Thyroid gland (tissue), 4 donors: ENCODE measurements around the gene GGT1. TPM values are rescaled to one million over a fixed set of nuclear protein-coding genes. Genes with fewer than 3 reads are reported as not detected.
A peak's percentile ranks its signal among the peaks of the same experiment; 100 is the strongest.

Experiments used
- DNase-seq, 2 donors: peaks; one replicate each; pipeline ENCODE4 v3.0.0-alpha.2; 2019
- H3K27ac ChIP-seq, 3 donors: fragments of 200-600 bp; sonication (generic); 1 replicate in 2 of 3; 2 replicates in 1 of 3; pipeline ENCODE4 v1.5.1; 2016 to 2019; ENCODE audit warnings: mild to moderate bottlenecking in 1 of 3, moderate library complexity in 1 of 3
- H3K27me3 ChIP-seq: fragments of 200-600 bp; sonication (generic); one replicate; pipeline ENCODE4 v1.5.1; 2019
- H3K36me3 ChIP-seq, 2 donors: fragments of 200-600 bp; sonication (generic); one replicate each; pipeline ENCODE4 v1.5.1; 2016 to 2019
- H3K4me1 ChIP-seq, 2 donors: fragments of 200-600 bp; sonication (generic); one replicate each; pipeline ENCODE4 v1.5.1; 2017 to 2019
- H3K4me3 ChIP-seq, 3 donors: fragments of 200-600 bp; sonication (generic); replicated peaks in 1 of 3; 1 replicate in 2 of 3; 2 replicates in 1 of 3; pipeline ENCODE4 v1.5.1; 2016; ENCODE audit warnings: mild to moderate bottlenecking in 1 of 3
- H3K9me3 ChIP-seq: fragments of 200-600 bp; sonication (generic); one replicate; pipeline ENCODE4 v1.5.1; 2017
- CTCF ChIP-seq, 6 experiments: fragments of 200-600 bp in 3 of 6; fragments of 450-650 bp in 3 of 6; sonication (generic) in 3 of 6; IDR thresholded peaks; one replicate each; pipeline ENCODE4 v1.5.1; 2016 to 2019; ENCODE audit warnings: antibody characterized with exemption in 6 of 6, mild to moderate bottlenecking in 2 of 6, inconsistent platforms in 1 of 6, moderate library complexity in 1 of 6
- POLR2A ChIP-seq, 2 donors: fragments of 450-650 bp; IDR thresholded peaks; one replicate each; pipeline ENCODE4 v1.6.1; 2017; ENCODE audit warnings: antibody characterized with exemption in 2 of 2, mild to moderate bottlenecking in 2 of 2, moderate library complexity in 1 of 2
- WGBS, 2 donors: methylation state at CpG; one replicate each; pipeline ENCODE4 v1.1.5; 2017; 5-methylcytosine and 5-hydroxymethylcytosine counted together
- intact Hi-C: fragments of 100-400 bp; cut with DNase I; formaldehyde crosslinking; loops from one replicate; pipeline ENCODE4 v1.15.1; 2023
- total RNA-seq, 4 donors: library from RNA; depleted of rRNA; stranded (reverse); fragments of >200 nt; gene quantifications; one replicate each; pipeline ENCODE4 v1.2.3, GENCODE V29; 2016

GGT1 gene
- total RNA-seq, 4 donors from 2014 or later, result 15.5 to 20.7 (median 18.2) TPM

DNA sequence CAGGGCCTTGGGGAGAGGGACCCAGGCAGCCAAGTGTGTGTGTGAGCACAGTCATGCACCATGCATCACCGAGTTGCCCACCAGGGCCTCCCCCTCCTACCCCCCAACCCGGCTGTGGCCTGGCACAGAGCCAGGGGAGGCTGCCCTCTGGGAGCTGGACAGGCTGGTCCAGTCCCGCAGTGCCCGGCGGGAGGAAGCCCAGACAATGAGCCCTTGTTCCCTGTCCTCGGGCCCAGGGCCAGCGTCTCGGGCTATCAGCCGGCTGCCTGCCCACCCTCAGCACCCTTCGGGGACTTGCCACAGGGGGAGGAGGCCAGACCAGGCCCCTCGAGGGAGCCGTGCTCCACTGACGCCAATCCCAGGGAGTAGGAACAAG is 14.6 kb upstream of the GGT1 start:
- peak overlapping the region; percentile 34 to 77 (median 72) for H3K27ac ChIP-seq
- intact Hi-C loops, result no loop called here

DNA sequence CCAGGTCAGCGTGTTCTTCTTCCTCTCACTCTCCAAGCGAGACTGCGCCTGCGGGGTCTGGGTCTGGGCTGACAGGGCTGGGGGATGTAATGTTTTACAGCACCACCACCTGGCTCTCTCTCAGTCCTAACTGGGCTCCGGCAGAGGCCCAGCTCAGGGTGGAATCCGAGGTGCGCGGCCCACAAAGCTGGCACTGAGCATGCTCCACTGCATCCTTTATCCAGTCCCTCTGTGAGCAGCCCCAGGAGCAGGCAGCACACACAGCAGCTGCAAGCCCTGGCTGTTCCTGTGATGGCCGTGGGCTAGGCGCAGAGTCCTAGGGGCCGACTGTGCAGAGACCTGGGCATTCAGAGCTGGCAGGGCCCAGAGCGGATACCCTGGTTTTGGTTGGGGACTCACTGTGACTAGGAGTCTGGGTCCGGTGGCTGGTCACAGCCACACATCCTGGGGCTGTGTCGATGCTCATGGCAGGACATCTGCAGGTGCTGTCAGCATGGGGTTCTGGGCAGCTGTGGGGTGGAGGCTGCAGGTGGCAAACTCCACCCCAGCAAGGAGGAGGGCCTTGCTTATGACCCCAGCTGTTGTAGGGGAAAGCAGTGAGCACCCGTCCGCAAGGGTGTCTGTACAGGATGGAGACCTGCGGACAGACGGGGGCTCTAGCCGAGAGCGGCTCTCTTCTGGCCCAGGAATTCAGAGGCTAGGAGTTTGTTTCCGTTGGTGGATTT is 14.1 kb upstream of the GGT1 start:
- no peak for TF ChIP-seq CTCF (IDR thresholded peaks at IDR 0.05)
- TF ChIP-seq POLR2A (IDR thresholded peaks at IDR 0.05), result no peak
- no peak overlapping the region for H3K4me3 ChIP-seq
- H3K9me3 ChIP-seq, result no peaks in the 10 kb centered on the region
- WGBS, 2 donors, result 77 to 80% methylated on average over 11 to 18 of the region's 21 CpGs
- no peak for DNase-seq
- no peaks in the 10 kb centered on the region for H3K27me3 ChIP-seq
- peak overlapping the region; percentile 34 to 77 (median 72) for H3K27ac ChIP-seq
- peaks cover 35 to 46% of the 10 kb centered on the region in 2 donors for H3K4me1 ChIP-seq
- intact Hi-C loops, result no loop called here
- peaks cover 0 to 4% of the 10 kb centered on the region in 2 donors for H3K36me3 ChIP-seq

More for the DNA sequence above, 14.6 kb upstream of the GGT1 start:
- peaks cover 0 to 4% of the 10 kb centered on the region in 2 donors for H3K36me3 ChIP-seq
- DNase-seq, result peak; percentile 91 to 96
- H3K27me3 ChIP-seq, result no peaks in the 10 kb centered on the region
- H3K4me1 ChIP-seq, result peaks cover 35 to 46% of the 10 kb centered on the region in 2 donors
- no peak overlapping the region for H3K4me3 ChIP-seq
- 17 to 37% methylated on average over 1 to 10 of the region's 13 CpGs for WGBS, 2 donors
- H3K9me3 ChIP-seq, result no peaks in the 10 kb centered on the region
- no peak for TF ChIP-seq CTCF (IDR thresholded peaks at IDR 0.05)
- no peak for TF ChIP-seq POLR2A (IDR thresholded peaks at IDR 0.05)

DNA sequence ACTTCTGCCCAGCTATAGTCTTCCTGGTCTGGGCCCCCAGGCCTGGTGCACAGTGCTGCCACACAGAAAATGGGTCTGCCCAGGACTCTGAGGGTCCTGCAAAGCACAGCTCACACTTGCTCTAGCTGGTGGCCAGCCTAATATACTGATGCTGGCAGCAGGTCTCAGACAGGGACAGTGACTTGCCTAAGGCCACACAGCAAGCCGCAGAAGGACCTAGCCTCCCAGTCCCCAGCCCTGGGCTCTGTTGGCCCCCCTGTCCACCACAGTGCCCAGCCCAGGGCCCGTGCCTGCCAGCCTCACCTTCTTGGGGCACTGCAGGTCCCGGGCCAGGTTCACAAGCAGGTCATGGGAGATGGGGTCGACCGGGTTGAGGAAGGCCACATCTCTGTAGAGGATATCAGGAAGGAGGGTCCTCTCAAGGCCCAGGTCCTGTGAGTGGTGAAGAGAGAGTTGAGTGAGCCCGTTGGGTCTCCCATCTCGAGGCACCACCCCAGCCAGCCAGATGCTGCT is 13.4 kb upstream of the GGT1 start:
- peaks cover 36 to 46% of the 10 kb centered on the region in 2 donors for H3K4me1 ChIP-seq
- TF ChIP-seq CTCF (IDR thresholded peaks at IDR 0.05), result no peak
- TF ChIP-seq POLR2A (IDR thresholded peaks at IDR 0.05), result no peak
- peaks cover 0 to 4% of the 10 kb centered on the region in 2 donors for H3K36me3 ChIP-seq
- H3K27me3 ChIP-seq, result no peaks in the 10 kb centered on the region
- no peak for DNase-seq
- 93 to 95% methylated on average over 3 to 7 of the region's 7 CpGs for WGBS, 2 donors
- intact Hi-C loops, result no loop called here
- H3K27ac ChIP-seq, result peak overlapping the region in 1 of 3 donors; percentile 72
- no peaks in the 10 kb centered on the region for H3K9me3 ChIP-seq
- H3K4me3 ChIP-seq, result no peak overlapping the region

- 97 to 98% methylated on average over 12 of the region's 12 CpGs for WGBS, 2 donors
- H3K27me3 ChIP-seq, result no peaks in the 10 kb centered on the region
- H3K4me3 ChIP-seq, result no peak overlapping the region
- intact Hi-C loops, result no loop called here
- peaks cover 0 to 4% of the 10 kb centered on the region in 2 donors for H3K36me3 ChIP-seq
- no peak for DNase-seq
- TF ChIP-seq CTCF (IDR thresholded peaks at IDR 0.05) (no peak), POLR2A (IDR thresholded peaks at IDR 0.05) (no peak)
- H3K4me1 ChIP-seq, result peaks cover 43 to 56% of the 10 kb centered on the region in 2 donors
- H3K9me3 ChIP-seq, result no peaks in the 10 kb centered on the region
- no peak overlapping the region for H3K27ac ChIP-seq
Measured at GRCh38 chr22:24590596-24591173, 12.3 kb upstream of the GGT1 start.
